Measurements from ENCODE around the gene UBE3A.

The UBE3A gene

DNA sequence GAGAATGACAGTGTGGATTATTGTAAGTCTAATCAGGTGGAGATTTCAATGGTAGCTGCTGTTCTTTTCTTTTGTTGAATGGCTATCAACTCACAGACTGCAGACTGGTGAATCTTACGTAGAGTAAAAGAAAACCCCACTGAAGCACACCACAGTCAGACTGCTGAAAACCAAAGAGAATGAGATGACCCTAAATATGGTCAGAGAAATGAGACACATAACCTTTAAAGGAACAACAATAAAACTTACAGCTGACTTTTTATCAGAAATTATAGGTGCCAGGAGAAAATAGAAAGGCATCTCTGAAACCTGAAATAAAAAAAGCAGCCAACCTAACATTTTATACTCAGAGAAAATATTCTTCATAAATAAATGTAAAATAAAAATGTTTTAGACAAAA, 12.7 kb upstream of the UBE3A start:
- no peaks in the 10 kb centered on the region for H3K36me3 Mint-ChIP-seq (ENCODE audit: low read depth)
- peaks cover 21% of the 10 kb centered on the region for H3K9me3 Mint-ChIP-seq
- H3K4me3 Mint-ChIP-seq: no peak overlapping the region
- no peak overlapping the region for H3K27ac Mint-ChIP-seq
- no peaks in the 10 kb centered on the region for H3K27me3 Mint-ChIP-seq (ENCODE audit: low read depth)
- no peaks in the 10 kb centered on the region for H3K4me1 Mint-ChIP-seq
- TF ChIP-seq, protein P1, sequence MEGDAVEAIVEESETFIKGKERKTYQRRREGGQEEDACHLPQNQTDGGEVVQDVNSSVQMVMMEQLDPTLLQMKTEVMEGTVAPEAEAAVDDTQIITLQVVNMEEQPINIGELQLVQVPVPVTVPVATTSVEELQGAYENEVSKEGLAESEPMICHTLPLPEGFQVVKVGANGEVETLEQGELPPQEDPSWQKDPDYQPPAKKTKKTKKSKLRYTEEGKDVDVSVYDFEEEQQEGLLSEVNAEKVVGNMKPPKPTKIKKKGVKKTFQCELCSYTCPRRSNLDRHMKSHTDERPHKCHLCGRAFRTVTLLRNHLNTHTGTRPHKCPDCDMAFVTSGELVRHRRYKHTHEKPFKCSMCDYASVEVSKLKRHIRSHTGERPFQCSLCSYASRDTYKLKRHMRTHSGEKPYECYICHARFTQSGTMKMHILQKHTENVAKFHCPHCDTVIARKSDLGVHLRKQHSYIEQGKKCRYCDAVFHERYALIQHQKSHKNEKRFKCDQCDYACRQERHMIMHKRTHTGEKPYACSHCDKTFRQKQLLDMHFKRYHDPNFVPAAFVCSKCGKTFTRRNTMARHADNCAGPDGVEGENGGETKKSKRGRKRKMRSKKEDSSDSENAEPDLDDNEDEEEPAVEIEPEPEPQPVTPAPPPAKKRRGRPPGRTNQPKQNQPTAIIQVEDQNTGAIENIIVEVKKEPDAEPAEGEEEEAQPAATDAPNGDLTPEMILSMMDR (IDR thresholded peaks at IDR 0.05; ENCODE audit: unreplicated experiment in 3 of 3): no peak

DNA sequence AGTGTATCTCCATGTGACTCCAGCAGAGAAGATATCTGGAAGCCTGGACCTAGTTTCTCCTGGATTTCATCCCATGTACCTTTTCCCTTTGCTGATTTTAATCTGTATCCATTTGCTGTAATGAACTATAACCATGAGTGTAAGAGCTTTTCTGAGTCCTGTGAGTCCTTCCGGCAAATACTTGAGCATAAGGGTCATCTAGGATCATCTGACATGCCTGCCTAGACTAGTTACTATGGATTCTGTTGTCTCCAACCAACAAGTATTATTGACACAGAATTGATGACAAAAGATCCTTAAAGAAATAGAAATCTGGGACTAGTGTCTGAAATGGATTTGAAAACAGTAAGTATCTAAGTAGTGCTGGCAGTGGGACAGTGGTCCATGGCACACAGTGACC, 11.3 kb upstream of the UBE3A start:
- TF ChIP-seq, protein P1 (IDR thresholded peaks at IDR 0.05; ENCODE audit: unreplicated experiment in 3 of 3): no peak
- Mint-ChIP-seq H3K4me3 (no peak overlapping the region), H3K27me3 (ENCODE audit: low read depth) (no peaks in the 10 kb centered on the region), H3K4me1 (no peaks in the 10 kb centered on the region), H3K27ac (no peak overlapping the region), H3K36me3 (ENCODE audit: low read depth) (no peaks in the 10 kb centered on the region), H3K9me3 (peaks cover 21% of the 10 kb centered on the region)

DNA sequence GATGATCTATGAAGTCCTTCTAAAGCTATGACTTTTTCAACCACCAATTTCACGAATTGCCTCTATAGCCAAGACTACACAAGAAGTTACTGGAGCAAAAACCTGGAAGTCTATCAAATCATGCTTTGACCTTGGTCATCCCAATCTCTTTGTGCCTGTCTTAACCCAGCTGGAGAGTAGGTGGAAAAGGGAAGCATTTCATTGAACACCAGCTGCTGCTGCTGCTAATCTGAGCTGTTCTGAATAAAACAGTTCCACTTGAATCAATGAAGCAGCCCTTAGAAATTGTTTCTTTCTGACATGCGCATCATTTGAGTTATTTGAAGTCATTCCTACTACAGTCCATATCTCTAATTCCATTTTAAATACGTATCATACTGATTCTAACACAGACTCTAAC, 7.3 kb upstream of the UBE3A start:
- H3K27ac Mint-ChIP-seq: no peak overlapping the region
- H3K4me1 Mint-ChIP-seq: no peaks in the 10 kb centered on the region
- no peaks in the 10 kb centered on the region for H3K36me3 Mint-ChIP-seq (ENCODE audit: low read depth)
- TF ChIP-seq, protein P1 (IDR thresholded peaks at IDR 0.05; ENCODE audit: unreplicated experiment in 3 of 3): no peak
- H3K27me3 Mint-ChIP-seq (ENCODE audit: low read depth): no peaks in the 10 kb centered on the region
- peaks cover 15% of the 10 kb centered on the region for H3K9me3 Mint-ChIP-seq
- no peak overlapping the region for H3K4me3 Mint-ChIP-seq

DNA sequence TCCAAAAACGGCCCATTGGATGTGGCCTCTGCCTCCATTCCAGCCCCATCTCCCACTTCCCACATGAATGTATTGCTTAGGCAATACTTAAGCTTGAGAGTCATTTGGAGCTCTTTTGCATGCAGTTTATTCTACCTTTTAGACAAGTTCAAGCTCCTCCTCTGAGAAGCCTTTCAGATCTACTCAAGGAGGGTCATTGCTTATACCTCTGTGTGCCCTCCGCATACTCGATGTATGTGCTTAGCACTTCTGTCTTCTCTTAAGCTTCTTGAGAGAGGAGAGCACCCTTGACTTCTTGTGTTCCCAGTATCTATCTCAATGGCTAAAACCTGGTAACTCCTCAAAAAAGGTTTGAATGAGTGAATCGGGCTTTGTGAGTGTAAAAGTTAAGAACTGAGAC, 6.6 kb upstream of the UBE3A start:
- Mint-ChIP-seq H3K27me3 (ENCODE audit: low read depth) (no peaks in the 10 kb centered on the region), H3K4me3 (no peak overlapping the region), H3K4me1 (no peaks in the 10 kb centered on the region), H3K27ac (no peak overlapping the region), H3K36me3 (ENCODE audit: low read depth) (no peaks in the 10 kb centered on the region), H3K9me3 (peaks cover 11% of the 10 kb centered on the region)
- TF ChIP-seq, protein P1 (IDR thresholded peaks at IDR 0.05; ENCODE audit: unreplicated experiment in 3 of 3): no peak

- H3K27me3 Mint-ChIP-seq (ENCODE audit: low read depth): no peaks in the 10 kb centered on the region
- peaks cover 12% of the 10 kb centered on the region for H3K4me1 Mint-ChIP-seq
- H3K9me3 Mint-ChIP-seq: no peaks in the 10 kb centered on the region
- peak overlapping the region; percentile 69 to 85 (median 79) for H3K4me3 Mint-ChIP-seq
- no peaks in the 10 kb centered on the region for H3K36me3 Mint-ChIP-seq (ENCODE audit: low read depth)
- TF ChIP-seq, protein P1 (IDR thresholded peaks at IDR 0.05; ENCODE audit: unreplicated experiment in 3 of 3): no peak
- H3K27ac Mint-ChIP-seq: peak overlapping the region; percentile 94 to 100 (median 94)
Observed at GRCh38 chr15:25441111-25441510, 2.3 kb upstream of the UBE3A start.

DNA sequence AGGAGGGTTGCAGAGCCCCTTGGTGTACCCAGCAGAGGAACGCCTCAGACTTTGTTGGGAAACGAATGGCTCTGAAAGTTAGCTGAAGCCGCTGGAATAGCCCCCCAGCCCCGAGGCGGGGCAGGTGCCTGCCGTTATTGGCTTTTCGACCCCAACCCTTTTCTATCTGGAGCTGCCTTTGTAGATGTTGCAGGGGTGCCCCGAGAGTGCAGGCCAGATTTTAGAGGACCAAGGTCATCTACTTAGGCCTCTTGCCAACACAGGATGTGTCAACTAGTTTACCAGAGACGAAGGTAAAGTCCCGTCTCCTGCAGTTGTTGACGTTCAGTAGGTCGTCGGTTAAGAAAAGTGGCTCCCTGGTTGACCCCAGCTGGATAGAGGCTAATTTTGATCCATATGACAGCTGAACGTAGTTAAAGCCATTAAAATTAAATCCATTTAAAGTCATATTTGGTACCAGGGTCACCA, 579 bp upstream of the UBE3A start:
- peaks cover 29% of the 10 kb centered on the region for H3K4me1 Mint-ChIP-seq
- peak overlapping the region; percentile 92 to 100 (median 94) for H3K4me3 Mint-ChIP-seq
- TF ChIP-seq, protein P1 (IDR thresholded peaks at IDR 0.05; ENCODE audit: unreplicated experiment in 3 of 3): no peak
- H3K27ac Mint-ChIP-seq: peak overlapping the region; percentile 94 to 100 (median 99)
- peaks cover 11% of the 10 kb centered on the region for H3K36me3 Mint-ChIP-seq (ENCODE audit: low read depth)
- H3K9me3 Mint-ChIP-seq: peaks cover 3% of the 10 kb centered on the region
- H3K27me3 Mint-ChIP-seq (ENCODE audit: low read depth): no peaks in the 10 kb centered on the region
